HL-60/S4 treated with retinoic acid at 250 ng/mL for 4 days and 3 days (cell line): ENCODE results near the gene RIOK2.
"Not testable (repeated sequence)": the region's sequence is repeated elsewhere in the genome, so short reads cannot be mapped to it uniquely, and the experiment has no call there.

ENCODE experiments used
- in situ Hi-C: fragments of 300-500 bp; cut with MboI; formaldehyde crosslinking; loops from 2 replicates; pipeline ENCODE4 v1.7.0; 2022; ENCODE audit warnings: low sequenced_read_pairs

Gene RIOK2

GRCh38 chr5:97183100-97183929 is at the start of gene RIOK2:
Gene RIOK2, minus strand, starts transcription at chr5:97183247. Its CDS starts 56 bp downstream, at chr5:97183191.
- in situ Hi-C loops = no loop called here

- in situ Hi-C loops = no loop called here
These were observed 48.1 kb upstream of the RIOK2 start for GRCh38 chr5:97231025-97231636.

- in situ Hi-C loops = no loop called here
These were observed 46.7 kb upstream of the RIOK2 start for GRCh38 chr5:97229688-97230285.

GRCh38 chr5:97229196-97229595 is 46.1 kb upstream of the RIOK2 start:
- in situ Hi-C loops = no loop called here

- in situ Hi-C loops = no loop called here
These were observed 42.2 kb upstream of the RIOK2 start for GRCh38 chr5:97225222-97225621.

GRCh38 chr5:97224112-97224750 is 41.2 kb upstream of the RIOK2 start:
- in situ Hi-C loops = no loop called here

GRCh38 chr5:97223596-97223995 is 40.5 kb upstream of the RIOK2 start:
- in situ Hi-C loops = no loop called here

- in situ Hi-C loops = no loop called here
These were observed 26.3 kb upstream of the RIOK2 start for GRCh38 chr5:97209343-97209742.

- in situ Hi-C loops = no loop called here
These were observed 25.7 kb upstream of the RIOK2 start for GRCh38 chr5:97208714-97209113.

- in situ Hi-C loops = no loop called here
These were observed 25.2 kb upstream of the RIOK2 start for GRCh38 chr5:97208184-97208713.

GRCh38 chr5:97194366-97194765 is 11.3 kb upstream of the RIOK2 start:
- in situ Hi-C loops = no loop called here

- in situ Hi-C loops = no loop called here
These were observed 10.3 kb upstream of the RIOK2 start for GRCh38 chr5:97193355-97193688.

- in situ Hi-C loops = no loop called here
These were observed 9.7 kb upstream of the RIOK2 start for GRCh38 chr5:97192580-97193354.

GRCh38 chr5:97191893-97192292 is 8.8 kb upstream of the RIOK2 start:
- in situ Hi-C loops = no loop called here

- in situ Hi-C loops = not testable (repeated sequence)
These were observed 6.5 kb upstream of the RIOK2 start for GRCh38 chr5:97189523-97189922.

- in situ Hi-C loops = no loop called here
These were observed 825 bp upstream of the RIOK2 start for GRCh38 chr5:97183930-97184213.

GRCh38 chr5:97182571-97183099 is 412 bp downstream of the RIOK2 start:
- in situ Hi-C loops = no loop called here

GRCh38 chr5:97181856-97182545 is 1.0 kb downstream of the RIOK2 start:
- in situ Hi-C loops = no loop called here

GRCh38 chr5:97179457-97179856 is 3.6 kb downstream of the RIOK2 start:
- in situ Hi-C loops = not testable (repeated sequence)

- in situ Hi-C loops = loop anchor here (25.0 kb wide), 2 partner anchors 285 to 410 kb away; partner anchors contain the start of gene ERAP2
These were observed 10.8 kb downstream of the RIOK2 start for GRCh38 chr5:97172227-97172626.
